Measurements from ENCODE around the gene ROBO1.

Gene ROBO1

GRCh38 chr3:78963771-78964170, 804.0 kb downstream of the ROBO1 start:
- DNase-seq: no peak

GRCh38 chr3:78957456-78957855, 810.3 kb downstream of the ROBO1 start:
- no peak for DNase-seq

GRCh38 chr3:78951342-78951945, 816.4 kb downstream of the ROBO1 start:
- no peak for DNase-seq

GRCh38 chr3:78941587-78941986, 826.2 kb downstream of the ROBO1 start:
- no peak for DNase-seq

- no peak for DNase-seq
Measured at GRCh38 chr3:78940626-78941025, 827.2 kb downstream of the ROBO1 start.

- no peak for DNase-seq
Measured at GRCh38 chr3:78940128-78940527, 827.7 kb downstream of the ROBO1 start.

- DNase-seq: no peak
Measured at GRCh38 chr3:78937475-78937874, 830.3 kb downstream of the ROBO1 start.

- DNase-seq: no peak
Measured at GRCh38 chr3:78927759-78928158, 840.0 kb downstream of the ROBO1 start.

GRCh38 chr3:78926523-78926922, 841.3 kb downstream of the ROBO1 start:
- no peak for DNase-seq

- DNase-seq: no peak
Measured at GRCh38 chr3:78924711-78925110, 843.1 kb downstream of the ROBO1 start.

- no peak for DNase-seq
Measured at GRCh38 chr3:78919021-78919755, 848.6 kb downstream of the ROBO1 start.

GRCh38 chr3:78918361-78919020, 849.3 kb downstream of the ROBO1 start:
- DNase-seq: no peak

GRCh38 chr3:78917536-78917935, 850.3 kb downstream of the ROBO1 start:
- DNase-seq: no peak

GRCh38 chr3:78913711-78914110, 854.1 kb downstream of the ROBO1 start:
- no peak for DNase-seq

- DNase-seq: no peak
Measured at GRCh38 chr3:78912687-78913086, 855.1 kb downstream of the ROBO1 start.

GRCh38 chr3:78912259-78912658, 855.5 kb downstream of the ROBO1 start:
- DNase-seq: no peak

- no peak for DNase-seq
Measured at GRCh38 chr3:78911394-78911793, 856.4 kb downstream of the ROBO1 start.

GRCh38 chr3:78908236-78908635, 859.6 kb downstream of the ROBO1 start:
- no peak for DNase-seq

GRCh38 chr3:78907367-78907766, 860.4 kb downstream of the ROBO1 start:
- no peak for DNase-seq

GRCh38 chr3:78906930-78907329, 860.9 kb downstream of the ROBO1 start:
- no peak for DNase-seq

- no peak for DNase-seq
Measured at GRCh38 chr3:78906245-78906644, 861.6 kb downstream of the ROBO1 start.

- DNase-seq: no peak
Measured at GRCh38 chr3:78905700-78906099, 862.1 kb downstream of the ROBO1 start.

- DNase-seq: no peak
Measured at GRCh38 chr3:78901544-78901943, 866.3 kb downstream of the ROBO1 start.

GRCh38 chr3:78900880-78901279, 866.9 kb downstream of the ROBO1 start:
- no peak for DNase-seq
